Right lobe of liver (tissue), 6 donors: ENCODE data around the gene TRNAU1AP. TPM values are rescaled to one million over a fixed set of nuclear protein-coding genes. Genes with fewer than 3 reads are reported as not detected.
"Not testable (repeated sequence)": the region's sequence is repeated elsewhere in the genome, so short reads cannot be mapped to it uniquely, and the experiment has no call there.

Experiments
- ATAC-seq, 4 donors: fragments of 200-7000 bp; cut with Tn5 transposase; one replicate each; pipeline ENCODE4 v1.9.1; 2020; ENCODE audit warnings: mild to moderate bottlenecking in 4 of 4, moderate library complexity in 4 of 4
- DNase-seq, 3 donors: peaks; one replicate each; pipeline ENCODE4 v3.0.0-alpha.2; 2020
- H3K27ac ChIP-seq, 3 donors: fragments of 200-600 bp; one replicate each; pipeline ENCODE4 v1.8.0; 2022
- H3K27me3 ChIP-seq, 2 donors: fragments of 200-600 bp; one replicate each; pipeline ENCODE4 v1.8.0; 2022
- H3K36me3 ChIP-seq, 4 donors: fragments of 200-600 bp; sonication (generic) in 1 of 4; one replicate each; pipeline versions ENCODE4 v1.5.1 to v1.8.0; 2017 to 2022; ENCODE audit warnings: control low read depth in 1 of 4
- H3K4me1 ChIP-seq, 4 donors: fragments of 200-600 bp; sonication (generic) in 1 of 4; one replicate each; pipeline versions ENCODE4 v1.5.1 to v1.8.0; 2017 to 2022; ENCODE audit warnings: control low read depth in 1 of 4
- H3K4me3 ChIP-seq, 3 donors: fragments of 200-600 bp; one replicate each; pipeline ENCODE4 v1.8.0; 2022
- H3K9me3 ChIP-seq, 4 donors: fragments of 200-600 bp; sonication (generic) in 1 of 4; one replicate each; pipeline versions ENCODE4 v1.5.1 to v1.8.0; 2017 to 2022; ENCODE audit warnings: control low read depth in 1 of 4
- POLR2A ChIP-seq: fragments of 450-650 bp; IDR thresholded peaks from one replicate; pipeline ENCODE4 v1.6.1; 2017; ENCODE audit warnings: antibody characterized with exemption, mild to moderate bottlenecking
- WGBS: methylation state at CpG from one replicate; pipeline ENCODE4 v1.1.6; 2018; ENCODE audit warnings: low coverage, low lambda C conversion rate; ENCODE audit not compliant: insufficient coverage; ENCODE audit errors: missing lambda C conversion rate; 5-methylcytosine and 5-hydroxymethylcytosine counted together
- intact Hi-C, 2 donors: fragments of 100-400 bp; cut with DNase I; formaldehyde crosslinking; loops; one replicate each; pipeline versions ENCODE4 v1.11.2 to v1.14.1; 2022
- total RNA-seq, 6 experiments: library from RNA; depleted of rRNA in 2 of 6; stranded (reverse); fragments of >200 nt in 2 of 6; fragmentation: NEBNext Ultra II Directional in 3 of 6; extraction: Animal tissue kit (Norgen Biotek cat#: 25700) in 3 of 6; gene quantifications; one replicate each; pipeline versions ENCODE4 v1.1.0 to v1.2.4, GENCODE V29; 2016 to 2023
- TF ChIP-seq, protein P1 (sequence below), 4 donors: fragments of 200-600 bp in 3 of 4; fragments of 450-650 bp in 1 of 4; IDR thresholded peaks; one replicate each; pipeline versions ENCODE4 v1.5.1 to v1.8.0; 2016 to 2022; ENCODE audit warnings: antibody characterized with exemption in 4 of 4, mild to moderate bottlenecking in 2 of 4
- donor health status: DM: no; HTN: yes; CAD: no.
- donor health status: DM: no; HTN: no; CAD: no.
- donor health status: DM: no; HTN: no; CAD: no.
- donor health status: DM: no; HTN: yes; CAD: no.
- donor health status: DM: no; HTN: yes; CAD: no.

The TRNAU1AP gene
- total RNA-seq, 6 experiments from 2014 or later, result 5.2 to 14.8 (median 7.3) TPM

DNA sequence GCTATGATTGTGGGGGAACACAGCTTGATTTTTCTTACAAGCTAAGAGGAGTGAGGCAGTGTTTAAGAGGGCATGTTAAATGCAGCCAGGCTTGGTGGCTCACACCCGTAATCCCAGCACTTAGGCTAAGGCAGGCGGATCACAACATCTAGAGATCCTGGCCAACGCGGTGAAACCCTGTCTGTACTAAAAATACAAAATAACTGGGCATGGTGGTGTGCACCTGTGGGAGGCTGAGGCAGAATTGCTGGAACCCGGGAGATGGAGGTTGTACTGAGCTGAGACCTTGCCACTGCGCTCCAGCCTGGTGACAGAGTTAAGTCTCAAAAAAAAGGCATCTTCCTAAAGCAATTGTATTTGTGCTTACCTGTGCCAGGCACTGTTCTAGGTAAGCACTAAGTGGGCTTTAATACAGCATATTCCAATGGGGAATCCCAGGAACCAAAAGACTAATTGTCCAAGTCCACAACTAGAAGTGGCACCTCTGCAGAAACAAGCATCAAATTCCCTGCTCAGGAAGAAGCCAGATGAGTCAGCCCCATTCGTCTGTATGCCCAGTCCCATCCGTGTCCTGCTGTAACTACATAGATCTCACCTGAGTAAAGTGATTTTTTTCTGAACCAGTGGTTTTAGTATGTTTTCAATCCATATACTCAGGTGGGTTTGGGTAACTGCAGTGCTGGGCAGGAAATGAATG, 42.5 kb upstream of the TRNAU1AP start:
- Histone ChIP-seq H3K27me3 (no peaks in the 10 kb centered on the region), H3K36me3 (peaks cover 20 to 74% (median 37%) of the 10 kb centered on the region in 4 donors), H3K9me3 (no peaks in the 10 kb centered on the region), H3K4me3 (no peak overlapping the region), H3K4me1 (peaks cover 0 to 30% (median 11%) of the 10 kb centered on the region in 4 donors), H3K27ac (peak overlapping the region in 1 of 3 donors; percentile 5)
- intact Hi-C loops, result no loop called here
- TF ChIP-seq, protein P1, sequence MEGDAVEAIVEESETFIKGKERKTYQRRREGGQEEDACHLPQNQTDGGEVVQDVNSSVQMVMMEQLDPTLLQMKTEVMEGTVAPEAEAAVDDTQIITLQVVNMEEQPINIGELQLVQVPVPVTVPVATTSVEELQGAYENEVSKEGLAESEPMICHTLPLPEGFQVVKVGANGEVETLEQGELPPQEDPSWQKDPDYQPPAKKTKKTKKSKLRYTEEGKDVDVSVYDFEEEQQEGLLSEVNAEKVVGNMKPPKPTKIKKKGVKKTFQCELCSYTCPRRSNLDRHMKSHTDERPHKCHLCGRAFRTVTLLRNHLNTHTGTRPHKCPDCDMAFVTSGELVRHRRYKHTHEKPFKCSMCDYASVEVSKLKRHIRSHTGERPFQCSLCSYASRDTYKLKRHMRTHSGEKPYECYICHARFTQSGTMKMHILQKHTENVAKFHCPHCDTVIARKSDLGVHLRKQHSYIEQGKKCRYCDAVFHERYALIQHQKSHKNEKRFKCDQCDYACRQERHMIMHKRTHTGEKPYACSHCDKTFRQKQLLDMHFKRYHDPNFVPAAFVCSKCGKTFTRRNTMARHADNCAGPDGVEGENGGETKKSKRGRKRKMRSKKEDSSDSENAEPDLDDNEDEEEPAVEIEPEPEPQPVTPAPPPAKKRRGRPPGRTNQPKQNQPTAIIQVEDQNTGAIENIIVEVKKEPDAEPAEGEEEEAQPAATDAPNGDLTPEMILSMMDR (IDR thresholded peaks at IDR 0.05), result no peak
- TF ChIP-seq POLR2A, result no peak
- ATAC-seq (no peak), DNase-seq (no peak)
- 52% methylated on average over 4 of the region's 8 CpGs for WGBS

DNA sequence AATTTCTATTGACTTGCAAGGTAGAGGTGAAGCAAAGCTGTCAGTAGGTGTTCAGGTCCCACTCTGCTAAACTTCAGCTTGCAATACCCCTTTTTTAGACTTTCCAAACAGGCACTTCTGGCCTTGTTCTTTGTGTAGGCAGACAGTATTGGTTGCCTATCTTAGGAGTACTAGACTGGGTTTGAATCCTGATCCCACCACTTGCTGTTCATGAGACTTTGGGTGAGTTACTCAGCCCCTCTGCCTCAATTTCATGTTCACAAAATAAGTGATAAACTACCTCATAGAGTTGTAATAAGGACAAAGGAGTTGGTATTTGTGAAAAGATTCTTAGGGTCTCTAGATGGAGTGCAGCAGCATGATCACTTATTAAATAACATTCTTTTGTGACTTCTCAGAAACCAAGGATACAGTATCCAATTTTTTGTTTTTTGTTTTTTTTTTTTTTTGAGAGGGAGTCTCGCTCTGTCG, 41.9 kb upstream of the TRNAU1AP start:
- peak; percentile 20 for TF ChIP-seq POLR2A
- TF ChIP-seq, protein P1 (IDR thresholded peaks at IDR 0.05), result no peak
- Histone ChIP-seq H3K9me3 (no peaks in the 10 kb centered on the region), H3K27me3 (no peaks in the 10 kb centered on the region), H3K4me1 (peaks cover 0 to 30% (median 11%) of the 10 kb centered on the region in 4 donors), H3K36me3 (peaks cover 20 to 74% (median 37%) of the 10 kb centered on the region in 4 donors), H3K4me3 (no peak overlapping the region), H3K27ac (no peak overlapping the region)
- DNase-seq, result no peak
- no peak for ATAC-seq
- intact Hi-C loops, result no loop called here
- WGBS, result 75% methylated on average over 2 of the region's 2 CpGs

DNA sequence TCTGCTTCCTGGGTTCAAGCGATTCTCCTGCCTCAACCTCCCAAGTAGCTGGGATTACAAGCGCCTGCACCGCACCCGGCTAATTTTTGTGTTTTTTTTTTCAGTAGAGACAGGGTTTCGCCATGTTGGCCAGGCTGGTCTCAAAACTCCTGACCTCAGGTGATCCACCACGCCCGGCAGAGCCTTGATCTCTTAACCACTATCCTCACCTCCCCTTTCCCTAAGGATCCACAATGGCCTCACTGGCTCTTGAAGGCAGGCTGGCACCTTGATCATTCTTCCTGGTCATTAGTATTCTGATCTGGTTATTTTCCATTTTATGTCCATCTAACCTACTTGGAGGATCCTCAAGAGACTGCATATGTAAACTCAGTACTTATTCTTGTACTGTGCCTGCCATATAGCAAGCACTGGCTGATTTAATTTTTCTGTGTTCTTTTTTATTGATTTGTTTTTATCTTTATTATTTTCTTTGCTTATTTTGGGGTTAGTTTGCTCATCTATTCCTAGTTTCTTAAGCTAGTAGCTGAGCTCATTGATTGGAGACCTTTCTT, 40.8 kb upstream of the TRNAU1AP start:
- peaks cover 0 to 29% (median 11%) of the 10 kb centered on the region in 4 donors for H3K4me1 ChIP-seq
- no peak overlapping the region for H3K27ac ChIP-seq
- H3K36me3 ChIP-seq, result peaks cover 20 to 74% (median 37%) of the 10 kb centered on the region in 4 donors

DNA sequence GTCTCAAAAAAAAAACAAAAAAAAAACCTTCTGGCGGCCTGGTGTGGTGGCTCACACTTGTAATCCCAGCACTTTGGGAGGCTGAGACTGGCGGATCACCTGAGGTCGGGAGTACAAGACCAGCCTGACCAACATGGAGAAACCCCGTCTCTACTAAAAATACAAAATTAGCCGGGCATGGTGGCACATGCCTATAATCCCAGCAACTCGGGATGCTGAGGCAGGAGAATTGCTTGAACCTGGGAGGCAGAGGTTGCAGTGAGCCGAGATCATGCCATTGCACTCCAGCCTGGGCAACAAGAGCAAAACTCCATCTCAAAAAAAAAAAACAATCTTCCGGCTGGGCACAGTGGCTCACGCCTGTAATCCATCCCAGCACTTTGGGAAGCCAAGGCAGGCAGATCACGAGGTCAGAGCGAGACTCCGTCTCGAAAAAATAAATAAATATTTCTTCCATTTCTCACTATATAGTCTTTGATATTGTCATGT, 38.4 kb upstream of the TRNAU1AP start:
- WGBS, result 94% methylated on average over 9 of the region's 13 CpGs
- H3K27ac ChIP-seq, H3K27me3 ChIP-seq, DNase-seq, intact Hi-C loops, H3K9me3 ChIP-seq, H3K4me3 ChIP-seq, ATAC-seq: not testable (repeated sequence)
- H3K4me1 ChIP-seq, result peaks cover 0 to 11% (median 2%) of the 10 kb centered on the region in 4 donors
- H3K36me3 ChIP-seq, result peaks cover 4 to 54% (median 25%) of the 10 kb centered on the region in 4 donors

More for the DNA sequence above, 40.8 kb upstream of the TRNAU1AP start:
- no peak overlapping the region for H3K4me3 ChIP-seq
- no peak for ATAC-seq
- H3K9me3 ChIP-seq, result no peaks in the 10 kb centered on the region
- intact Hi-C loops, result no loop called here
- H3K27me3 ChIP-seq, result no peaks in the 10 kb centered on the region
- 88% methylated on average over 6 of the region's 7 CpGs for WGBS
- DNase-seq, result no peak
- TF ChIP-seq, protein P1 (IDR thresholded peaks at IDR 0.05), result no peak
- TF ChIP-seq POLR2A, result no peak

DNA sequence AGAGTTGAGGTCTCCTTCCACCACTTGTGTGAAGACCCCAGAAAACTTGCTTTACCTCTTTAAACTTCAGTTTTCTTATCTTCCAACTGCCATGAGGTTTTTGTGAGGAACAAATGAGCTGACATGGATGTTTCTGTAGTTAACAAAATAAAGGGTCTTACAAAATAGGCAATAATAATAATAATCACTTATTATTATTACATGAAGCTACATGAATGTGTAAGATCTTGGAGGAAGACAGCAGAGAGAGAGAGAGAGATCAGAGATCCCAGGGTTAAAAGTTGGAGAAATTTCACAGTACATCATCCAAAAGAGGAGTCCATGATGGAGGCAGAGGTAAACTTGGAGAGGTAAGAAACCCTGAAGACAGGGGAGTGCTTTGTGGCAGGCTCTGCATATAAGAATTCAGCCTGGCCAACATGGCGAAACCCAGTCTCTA, 36.3 kb upstream of the TRNAU1AP start:
- intact Hi-C loops, result no loop called here
- Histone ChIP-seq H3K27me3 (no peaks in the 10 kb centered on the region), H3K4me3 (no peak overlapping the region), H3K36me3 (peaks cover 4 to 33% (median 12%) of the 10 kb centered on the region in 4 donors), H3K27ac (no peak overlapping the region), H3K9me3 (no peaks in the 10 kb centered on the region), H3K4me1 (peaks cover 0 to 5% (median 2%) of the 10 kb centered on the region in 4 donors)
- ATAC-seq, result no peak
- WGBS, result no CpG with 5 or more reads among the region's 1 CpG
- no peak for TF ChIP-seq POLR2A
- TF ChIP-seq, protein P1 (IDR thresholded peaks at IDR 0.05), result no peak
- no peak for DNase-seq
